ENCODE measurements around the gene HS1BP3.

Gene HS1BP3

DNA sequence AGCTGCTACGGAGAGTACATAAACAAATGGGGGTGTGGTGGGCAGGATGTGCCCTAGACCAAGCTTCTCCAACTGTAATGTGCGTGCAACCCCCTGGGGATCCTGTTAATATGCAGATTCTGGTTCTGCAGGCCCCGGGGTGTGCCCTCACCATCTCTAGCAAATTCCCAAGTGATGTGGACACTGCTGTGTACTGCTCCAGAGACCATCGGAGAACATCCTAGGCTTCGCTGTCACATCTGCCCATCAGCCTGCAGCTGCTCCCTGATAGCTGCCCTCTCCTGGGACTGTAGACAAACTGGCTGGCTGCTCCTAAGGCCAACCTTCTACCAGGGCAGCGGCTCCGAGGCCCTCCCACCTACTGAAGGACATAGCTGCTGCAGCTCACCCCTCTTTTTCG, 3.2 kb downstream of the HS1BP3 start:
- no peak overlapping the region for H3K4me3 ChIP-seq (ENCODE audit: low read depth, low read length)
- no peak for TF ChIP-seq MYC (IDR thresholded peaks at IDR 0.05; ENCODE audit: low read depth, low read length)
- TF ChIP-seq POLR2A (IDR thresholded peaks at IDR 0.05; ENCODE audit: extremely low read depth, insufficient read length): no peak
- DNase-seq (ENCODE audit: low read depth): no peak

DNA sequence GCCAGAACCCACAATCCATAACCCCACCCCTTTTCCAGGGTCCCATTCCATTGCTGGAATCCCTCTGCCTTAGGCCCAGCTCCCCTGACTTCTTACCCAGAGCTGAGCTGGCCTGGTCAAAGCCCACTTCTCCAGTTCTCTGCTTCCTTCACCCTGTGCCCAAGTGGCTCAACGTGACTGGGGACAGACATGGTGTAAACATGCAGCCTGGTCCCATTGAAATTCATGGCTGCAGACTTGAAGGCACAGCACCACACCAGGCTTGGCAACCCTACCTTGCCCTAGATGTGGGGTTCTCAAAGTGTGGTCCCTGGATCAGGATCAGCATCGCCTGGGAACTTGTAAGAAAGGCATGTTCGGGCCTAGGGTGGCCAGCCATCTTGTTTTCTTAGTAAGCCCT, 3.7 kb downstream of the HS1BP3 start:
- DNase-seq (ENCODE audit: low read depth): no peak
- TF ChIP-seq, protein P1, sequence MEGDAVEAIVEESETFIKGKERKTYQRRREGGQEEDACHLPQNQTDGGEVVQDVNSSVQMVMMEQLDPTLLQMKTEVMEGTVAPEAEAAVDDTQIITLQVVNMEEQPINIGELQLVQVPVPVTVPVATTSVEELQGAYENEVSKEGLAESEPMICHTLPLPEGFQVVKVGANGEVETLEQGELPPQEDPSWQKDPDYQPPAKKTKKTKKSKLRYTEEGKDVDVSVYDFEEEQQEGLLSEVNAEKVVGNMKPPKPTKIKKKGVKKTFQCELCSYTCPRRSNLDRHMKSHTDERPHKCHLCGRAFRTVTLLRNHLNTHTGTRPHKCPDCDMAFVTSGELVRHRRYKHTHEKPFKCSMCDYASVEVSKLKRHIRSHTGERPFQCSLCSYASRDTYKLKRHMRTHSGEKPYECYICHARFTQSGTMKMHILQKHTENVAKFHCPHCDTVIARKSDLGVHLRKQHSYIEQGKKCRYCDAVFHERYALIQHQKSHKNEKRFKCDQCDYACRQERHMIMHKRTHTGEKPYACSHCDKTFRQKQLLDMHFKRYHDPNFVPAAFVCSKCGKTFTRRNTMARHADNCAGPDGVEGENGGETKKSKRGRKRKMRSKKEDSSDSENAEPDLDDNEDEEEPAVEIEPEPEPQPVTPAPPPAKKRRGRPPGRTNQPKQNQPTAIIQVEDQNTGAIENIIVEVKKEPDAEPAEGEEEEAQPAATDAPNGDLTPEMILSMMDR (IDR thresholded peaks at IDR 0.05; ENCODE audit: low read depth, low read length): no peak
- TF ChIP-seq POLR2A (IDR thresholded peaks at IDR 0.05; ENCODE audit: extremely low read depth, insufficient read length) (no peak), MYC (IDR thresholded peaks at IDR 0.05; ENCODE audit: low read depth, low read length) (no peak)
- TF ChIP-seq, protein P2, sequence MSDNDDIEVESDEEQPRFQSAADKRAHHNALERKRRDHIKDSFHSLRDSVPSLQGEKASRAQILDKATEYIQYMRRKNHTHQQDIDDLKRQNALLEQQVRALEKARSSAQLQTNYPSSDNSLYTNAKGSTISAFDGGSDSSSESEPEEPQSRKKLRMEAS (IDR thresholded peaks at IDR 0.05; ENCODE audit: low read depth, low read length): no peak
- no peak overlapping the region for H3K4me3 ChIP-seq (ENCODE audit: low read depth, low read length)

DNA sequence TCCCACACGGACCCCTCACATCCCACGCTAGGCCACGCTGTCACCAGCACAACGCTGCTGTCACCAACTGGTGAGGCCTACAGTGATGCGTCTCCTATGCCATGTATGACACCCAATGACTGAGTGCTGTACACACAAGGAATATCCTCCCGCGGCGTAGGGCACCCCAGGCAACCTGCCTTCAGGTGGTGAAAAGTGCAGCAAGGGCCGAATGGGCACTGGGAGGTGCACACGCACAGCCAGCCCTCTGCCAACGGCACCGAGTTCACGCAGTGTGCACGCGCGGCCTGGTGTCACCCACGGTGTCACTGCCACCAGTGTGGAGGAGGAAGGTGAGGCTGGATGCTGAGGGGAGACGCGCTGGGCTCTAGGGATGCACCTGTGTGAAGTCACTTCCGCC, 4.5 kb downstream of the HS1BP3 start:
- no peak overlapping the region for H3K4me3 ChIP-seq (ENCODE audit: low read depth, low read length)
- no peak for DNase-seq (ENCODE audit: low read depth)
- TF ChIP-seq, protein P2 (IDR thresholded peaks at IDR 0.05; ENCODE audit: low read depth, low read length): no peak
- TF ChIP-seq, protein P1 (IDR thresholded peaks at IDR 0.05; ENCODE audit: low read depth, low read length): no peak
- TF ChIP-seq MYC (IDR thresholded peaks at IDR 0.05; ENCODE audit: low read depth, low read length) (no peak), POLR2A (IDR thresholded peaks at IDR 0.05; ENCODE audit: extremely low read depth, insufficient read length) (no peak)

DNA sequence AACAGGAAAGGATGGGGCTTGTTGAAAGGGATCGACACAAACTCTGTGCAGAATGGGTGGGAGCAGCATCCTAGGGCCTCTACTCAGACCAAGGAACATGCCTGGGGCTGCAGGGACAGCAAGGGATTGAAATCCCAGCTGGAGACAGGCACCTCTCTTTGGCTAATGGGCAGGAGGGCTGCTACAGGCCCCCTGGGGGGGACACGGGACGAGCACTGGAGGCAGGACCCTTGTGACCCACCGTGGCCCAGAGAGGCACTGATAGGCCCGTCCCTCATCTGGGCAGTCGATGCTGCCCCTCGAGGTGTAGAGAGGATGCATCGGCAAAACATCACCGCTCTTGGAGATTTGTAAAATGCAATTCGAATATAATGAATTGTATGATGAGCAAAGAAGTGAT, 5.1 kb downstream of the HS1BP3 start:
- no peak for DNase-seq (ENCODE audit: low read depth)
- TF ChIP-seq, protein P1 (IDR thresholded peaks at IDR 0.05; ENCODE audit: low read depth, low read length): no peak
- no peak overlapping the region for H3K4me3 ChIP-seq (ENCODE audit: low read depth, low read length)

DNA sequence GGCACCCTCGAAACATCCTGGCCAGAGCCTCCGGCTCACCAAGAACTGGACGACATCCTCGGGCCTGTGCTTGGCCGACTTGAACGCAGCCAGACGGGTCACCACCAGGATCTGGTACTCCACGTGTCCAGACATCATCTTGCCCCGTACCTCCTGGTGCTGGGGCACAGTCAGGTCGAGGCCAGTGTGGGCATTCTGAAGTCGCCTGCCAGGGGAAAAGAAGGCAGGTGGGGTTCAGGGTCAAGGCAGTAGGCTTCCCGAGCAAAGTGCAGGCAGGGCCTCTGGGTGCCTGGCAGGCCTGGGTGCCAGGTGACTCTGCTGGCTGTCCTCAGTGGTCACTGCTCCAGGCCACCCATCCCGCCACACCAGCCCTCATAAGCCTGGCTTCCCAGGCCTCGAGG, 5.6 kb downstream of the HS1BP3 start:
- no peak for DNase-seq (ENCODE audit: low read depth)
- TF ChIP-seq POLR2A (IDR thresholded peaks at IDR 0.05; ENCODE audit: extremely low read depth, insufficient read length): no peak
- no peak overlapping the region for H3K4me3 ChIP-seq (ENCODE audit: low read depth, low read length)

DNA sequence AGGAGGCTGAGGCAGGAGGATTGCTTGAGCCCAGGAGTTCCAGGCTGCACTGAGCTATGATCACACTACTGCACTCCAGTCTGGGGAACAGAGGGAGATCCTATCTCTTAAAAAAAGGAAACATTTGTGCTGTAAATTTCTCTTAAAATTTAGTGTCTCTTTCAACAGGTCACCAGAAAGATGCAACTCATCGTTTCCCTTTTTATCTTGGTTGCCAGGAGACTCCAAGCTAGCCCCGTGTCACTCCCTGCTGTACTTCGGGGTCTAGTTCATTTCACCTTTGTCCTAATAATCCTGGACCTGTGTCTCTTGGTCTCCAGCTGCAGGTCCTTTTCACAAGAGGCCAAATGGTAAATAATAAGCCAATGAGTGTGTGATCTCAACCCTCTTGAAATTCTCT, 7.1 kb downstream of the HS1BP3 start:
- no peak overlapping the region for H3K4me3 ChIP-seq (ENCODE audit: low read depth, low read length)
- no peak for TF ChIP-seq MYC (IDR thresholded peaks at IDR 0.05; ENCODE audit: low read depth, low read length)
- TF ChIP-seq, protein P1 (IDR thresholded peaks at IDR 0.05; ENCODE audit: low read depth, low read length): no peak
- TF ChIP-seq POLR2A (IDR thresholded peaks at IDR 0.05; ENCODE audit: extremely low read depth, insufficient read length): no peak
- TF ChIP-seq, protein P2 (IDR thresholded peaks at IDR 0.05; ENCODE audit: low read depth, low read length): no peak
- DNase-seq (ENCODE audit: low read depth): no peak

DNA sequence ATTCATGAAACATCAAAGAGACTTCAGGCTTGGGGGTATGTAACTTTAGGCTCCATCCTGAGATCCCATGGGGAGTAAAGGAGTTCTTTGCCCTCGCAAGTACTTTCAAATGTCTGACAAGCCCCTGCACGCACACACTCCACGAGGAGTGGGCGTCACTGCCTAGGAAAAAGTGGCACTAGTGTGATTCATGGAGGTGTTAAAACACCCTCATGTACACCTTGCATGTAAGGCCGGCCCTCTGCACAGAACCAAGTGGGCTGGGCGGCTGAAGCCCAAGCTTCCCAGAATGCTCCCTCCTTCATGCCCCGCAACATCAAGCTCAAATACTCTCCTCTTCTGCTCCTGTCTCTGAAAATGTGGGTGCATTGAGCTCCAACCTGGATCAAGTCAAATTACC, 7.8 kb downstream of the HS1BP3 start:
- no peak overlapping the region for H3K4me3 ChIP-seq (ENCODE audit: low read depth, low read length)
- TF ChIP-seq, protein P1 (IDR thresholded peaks at IDR 0.05; ENCODE audit: low read depth, low read length): no peak
- TF ChIP-seq MYC (IDR thresholded peaks at IDR 0.05; ENCODE audit: low read depth, low read length): no peak
- TF ChIP-seq, protein P2 (IDR thresholded peaks at IDR 0.05; ENCODE audit: low read depth, low read length): no peak
- no peak for TF ChIP-seq POLR2A (IDR thresholded peaks at IDR 0.05; ENCODE audit: extremely low read depth, insufficient read length)
- no peak for DNase-seq (ENCODE audit: low read depth)

Data from NB4 (cell line).